GF-D8 (cell line): ENCODE measurements around the gene LCOR.

ENCODE experiments used
- DNase-seq: peaks from one replicate; lab custom pipeline; 2025; lab: John Stamatoyannopoulos, UW

Gene LCOR

DNA sequence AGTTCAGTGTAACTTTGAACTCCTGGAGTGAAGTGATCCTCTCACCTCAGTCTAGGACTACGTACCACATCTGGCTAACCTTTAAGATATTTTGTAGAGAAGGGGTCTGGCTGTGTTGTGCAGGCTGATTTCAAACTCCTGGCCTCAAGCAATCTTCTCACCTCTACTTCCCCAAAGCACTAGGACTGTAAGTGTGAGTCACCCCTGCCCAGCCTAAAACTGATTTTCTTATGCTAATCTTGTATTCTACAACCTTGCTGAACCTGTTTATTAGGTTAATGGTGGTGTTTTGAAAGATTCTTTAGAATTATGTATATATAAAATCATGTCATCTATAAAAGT, 58.0 kb downstream of the LCOR start:
- no peak for DNase-seq

GRCh38 chr10:96890580-96890979, 58.5 kb downstream of the LCOR start:
- no peak for DNase-seq

- DNase-seq: no peak
These were observed 59.7 kb downstream of the LCOR start for GRCh38 chr10:96891840-96892239.

DNA sequence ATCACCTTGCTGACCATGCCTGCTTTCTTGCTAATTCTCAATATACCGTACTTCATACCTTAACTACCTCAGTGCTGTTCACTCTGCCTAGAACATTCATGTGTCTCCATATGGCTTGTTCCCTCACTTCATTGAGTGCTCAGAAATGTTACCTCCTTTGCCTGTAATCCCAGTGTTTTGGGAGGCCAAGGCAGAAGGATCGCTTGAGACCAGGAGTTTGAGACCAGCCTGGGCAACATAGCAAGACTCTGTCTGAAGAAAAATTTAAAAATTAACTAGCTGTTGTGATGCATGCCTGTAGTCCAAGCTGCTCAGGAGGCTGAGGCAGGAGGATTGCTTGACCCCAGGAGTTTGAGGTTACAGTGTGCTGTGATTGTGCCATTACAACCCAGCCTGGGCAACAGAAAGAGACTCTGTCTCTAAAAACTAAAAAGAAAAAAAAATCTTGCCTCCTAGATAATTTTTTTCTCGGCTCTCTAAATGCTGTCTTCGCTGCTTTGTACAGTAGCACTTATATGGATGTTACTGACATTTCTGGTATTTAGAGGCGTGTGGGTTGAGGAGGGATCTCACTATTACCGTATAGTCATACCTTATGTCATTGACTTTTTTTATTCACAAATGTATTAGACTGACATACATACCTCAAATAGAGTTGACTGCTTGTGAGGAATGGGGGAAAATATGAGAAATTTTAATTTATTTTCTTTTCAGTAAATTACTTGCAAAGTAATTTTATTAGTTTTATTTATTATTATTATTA, 63.7 kb downstream of the LCOR start:
- no peak for DNase-seq

- no peak for DNase-seq
These were observed 64.9 kb downstream of the LCOR start for GRCh38 chr10:96896884-96897589.

DNA sequence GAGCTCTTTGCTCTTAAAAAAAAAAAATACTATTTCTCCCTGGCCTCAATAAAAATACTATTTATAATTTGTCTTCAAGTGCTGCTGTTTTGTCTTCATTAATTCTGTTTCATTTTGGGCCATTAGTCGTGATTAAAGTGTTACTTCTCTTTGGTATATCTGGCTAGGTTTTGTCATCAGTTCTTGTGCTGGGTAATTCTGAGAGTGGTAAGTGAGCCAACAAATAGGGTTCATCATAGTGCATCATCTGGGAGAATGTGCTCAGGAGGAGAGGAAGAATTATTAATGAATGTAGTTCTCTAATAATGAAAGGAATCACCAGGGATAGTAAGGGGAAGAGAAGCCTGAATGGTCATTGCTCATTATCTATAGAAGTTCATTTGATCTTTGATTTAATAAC, 70.0 kb downstream of the LCOR start:
- DNase-seq: no peak

DNA sequence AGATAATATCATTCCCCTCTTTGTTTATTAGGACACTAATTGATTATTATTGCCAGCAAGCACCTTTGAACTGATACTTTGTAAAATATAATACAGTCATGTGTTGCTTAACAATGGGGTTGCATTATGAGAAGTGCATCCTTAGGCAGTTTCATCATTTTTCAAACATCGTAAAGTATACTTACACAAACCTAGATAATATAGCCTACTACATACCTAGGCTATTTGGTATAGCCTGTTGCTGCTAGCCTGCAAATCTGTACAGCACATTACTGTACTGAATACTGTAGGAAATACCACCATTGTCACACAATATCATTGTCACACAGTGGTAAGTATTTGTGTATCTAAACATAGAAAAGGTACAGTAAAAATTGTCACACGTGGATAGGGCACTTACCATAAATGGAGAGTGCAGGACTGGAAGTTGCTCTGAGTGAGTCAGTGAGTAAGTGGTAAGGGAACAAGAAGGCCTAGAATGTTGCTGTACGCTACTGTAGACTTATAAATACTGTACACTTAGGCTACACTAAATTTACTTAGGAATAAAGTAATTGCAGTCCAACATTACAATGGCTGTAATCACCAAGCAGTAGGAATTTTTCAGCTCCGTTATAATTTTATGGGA, 70.7 kb downstream of the LCOR start:
- DNase-seq: no peak

DNA sequence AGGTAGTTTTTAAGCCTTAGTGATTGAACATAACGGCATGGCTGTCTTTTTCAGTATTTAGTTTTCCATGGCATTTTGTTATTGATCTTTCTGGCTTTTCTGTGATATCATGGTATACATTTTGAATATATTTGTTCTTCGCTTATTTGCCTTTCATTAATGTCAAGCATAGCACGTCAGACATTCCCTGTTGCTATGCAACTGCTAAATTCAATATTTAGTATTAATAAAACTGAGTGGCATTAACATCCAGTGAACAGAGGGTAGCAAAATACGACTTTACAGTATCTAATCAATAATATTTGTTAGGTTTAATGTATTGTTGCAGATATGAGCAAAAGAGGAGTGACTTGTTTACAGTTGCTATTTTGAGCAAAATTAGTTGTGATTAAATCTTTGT, 72.5 kb downstream of the LCOR start:
- DNase-seq: no peak

- DNase-seq: no peak
These were observed 74.8 kb downstream of the LCOR start for GRCh38 chr10:96906864-96907263.

DNA sequence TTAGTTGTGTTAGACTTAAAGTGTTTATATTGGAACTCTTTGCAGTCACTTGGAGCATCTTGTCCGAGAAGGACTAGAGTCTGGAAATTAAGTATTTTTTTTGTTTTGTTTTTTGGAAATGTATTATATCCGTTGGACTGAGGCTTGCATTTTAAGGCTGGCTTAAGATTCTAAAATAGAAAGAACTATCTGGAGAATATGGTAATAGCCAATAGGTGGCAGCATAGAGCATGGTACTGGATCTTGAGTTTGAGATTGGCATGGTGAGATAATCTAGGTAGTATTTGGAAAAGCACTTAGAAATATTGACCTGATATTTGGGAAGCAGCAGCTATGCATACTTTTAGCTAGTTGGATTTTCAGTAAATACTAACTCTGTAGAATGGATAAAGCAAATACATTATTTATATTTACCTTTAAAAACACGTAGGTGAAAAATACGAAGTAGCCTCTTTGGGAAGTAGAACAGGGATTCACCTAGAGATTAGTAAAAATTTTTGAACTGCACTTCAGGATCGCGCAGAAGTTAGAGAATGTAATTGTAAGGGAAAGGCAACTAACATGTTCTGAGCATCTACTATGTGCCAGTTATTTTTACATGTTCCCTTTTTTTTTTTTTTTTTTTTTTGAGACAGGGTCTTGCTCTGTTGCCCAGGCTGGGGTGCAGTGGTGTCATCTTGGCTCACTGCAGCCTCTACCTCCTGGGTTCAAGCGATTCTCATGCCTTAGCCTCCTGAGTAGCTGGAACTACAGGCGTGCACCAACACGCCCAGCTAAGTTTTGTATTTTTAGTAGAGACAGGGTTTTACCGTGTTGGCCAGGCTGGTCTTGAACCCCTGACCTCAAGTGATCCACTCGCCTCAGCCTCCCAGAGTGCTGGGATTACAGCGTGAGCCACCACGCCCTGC, 78.6 kb downstream of the LCOR start:
- DNase-seq: peak; percentile 10

- no peak for DNase-seq
These were observed 80.3 kb downstream of the LCOR start for GRCh38 chr10:96912405-96912804.

DNA sequence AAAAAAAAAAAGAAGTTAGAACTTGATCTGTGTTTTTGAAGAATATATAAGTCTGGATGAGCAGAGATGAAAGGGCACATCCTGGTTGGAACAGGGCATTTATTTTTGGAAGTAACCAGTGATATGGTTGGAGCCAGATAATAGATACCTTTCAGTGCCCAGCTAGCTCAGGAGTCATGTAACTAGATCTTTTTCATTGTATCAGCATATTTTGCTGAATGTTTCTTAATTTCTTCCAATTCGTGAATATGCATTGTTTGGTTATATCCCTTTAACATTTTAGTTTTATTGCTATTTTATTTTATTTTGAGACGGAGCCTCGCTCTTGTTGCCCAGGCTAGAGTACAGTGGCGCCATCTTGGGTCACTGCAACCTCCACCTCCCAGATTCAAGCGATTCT, 81.8 kb downstream of the LCOR start:
- DNase-seq: no peak

- no peak for DNase-seq
These were observed 85.5 kb downstream of the LCOR start for GRCh38 chr10:96917628-96918027.

- no peak for DNase-seq
These were observed 86.3 kb downstream of the LCOR start for GRCh38 chr10:96918214-96919002.

DNA sequence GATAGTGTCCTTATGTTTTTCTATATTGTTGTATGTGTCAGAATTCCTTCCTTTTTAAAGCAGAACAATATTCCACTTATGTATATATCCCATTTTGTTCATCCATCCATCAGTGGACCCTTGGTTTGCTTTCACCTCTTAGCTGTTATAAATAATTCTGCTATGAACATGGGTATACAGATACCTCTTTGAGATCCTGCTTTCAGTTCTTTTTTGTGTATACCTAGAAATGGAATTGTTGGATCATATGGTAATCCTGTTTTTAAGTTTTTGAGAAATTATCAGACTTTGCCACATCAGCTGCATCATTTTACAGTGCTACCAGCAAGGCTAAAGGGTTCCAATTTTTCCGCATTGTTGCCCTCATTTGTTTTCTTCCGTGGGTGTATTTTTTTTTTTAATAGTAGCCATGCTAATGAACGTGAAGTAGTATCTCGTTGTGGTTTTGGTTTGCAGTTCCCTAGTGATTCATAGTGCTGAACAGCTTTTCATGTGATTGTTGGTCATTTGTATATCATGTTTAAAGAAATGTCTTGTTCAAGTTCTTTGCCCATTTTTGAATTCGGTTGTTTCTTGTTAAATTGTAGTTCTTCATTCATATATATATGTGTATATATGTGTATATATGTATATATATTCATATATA, 87.8 kb downstream of the LCOR start:
- no peak for DNase-seq

DNA sequence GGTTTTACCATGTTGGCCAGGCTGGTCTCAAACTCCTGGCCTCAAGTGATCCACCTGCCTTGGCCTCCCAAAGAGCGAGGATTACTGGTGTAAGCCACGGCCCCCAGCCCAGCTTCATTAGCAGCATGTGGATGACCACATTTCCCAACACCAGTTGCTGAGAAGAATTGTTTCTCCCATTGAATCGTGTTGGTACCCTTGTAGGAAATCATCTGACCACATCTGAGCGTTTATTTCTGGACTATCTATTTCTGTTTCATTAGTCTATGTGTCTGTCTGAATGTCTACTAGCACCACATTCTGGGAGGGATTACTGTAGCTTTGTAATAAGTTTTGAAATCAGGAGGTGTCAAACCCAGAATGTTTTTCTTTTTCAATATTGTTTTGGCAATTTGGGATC, 89.6 kb downstream of the LCOR start:
- DNase-seq: no peak

- DNase-seq: no peak
These were observed 91.2 kb downstream of the LCOR start for GRCh38 chr10:96922978-96923948.

DNA sequence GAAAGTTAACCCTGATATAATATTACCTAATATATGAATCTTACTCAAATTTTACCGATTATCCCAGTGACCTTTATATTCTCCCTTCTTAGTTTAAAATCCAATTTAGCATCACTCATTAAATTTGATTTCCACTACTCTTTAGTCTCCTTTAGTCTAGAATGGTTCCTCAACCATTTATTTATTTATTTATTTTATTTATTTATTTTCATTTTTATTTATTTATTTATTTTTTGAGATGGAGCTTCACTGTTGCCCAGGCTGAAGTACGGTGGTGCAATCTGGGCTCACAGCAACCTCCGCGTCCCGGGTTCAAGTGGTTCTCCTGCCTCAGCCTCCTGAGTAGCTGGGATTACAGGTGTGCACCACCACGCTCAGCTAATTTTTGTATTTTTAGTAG, 92.8 kb downstream of the LCOR start:
- DNase-seq: no peak

GRCh38 chr10:96930469-96930868, 98.4 kb downstream of the LCOR start:
- DNase-seq: no peak

DNA sequence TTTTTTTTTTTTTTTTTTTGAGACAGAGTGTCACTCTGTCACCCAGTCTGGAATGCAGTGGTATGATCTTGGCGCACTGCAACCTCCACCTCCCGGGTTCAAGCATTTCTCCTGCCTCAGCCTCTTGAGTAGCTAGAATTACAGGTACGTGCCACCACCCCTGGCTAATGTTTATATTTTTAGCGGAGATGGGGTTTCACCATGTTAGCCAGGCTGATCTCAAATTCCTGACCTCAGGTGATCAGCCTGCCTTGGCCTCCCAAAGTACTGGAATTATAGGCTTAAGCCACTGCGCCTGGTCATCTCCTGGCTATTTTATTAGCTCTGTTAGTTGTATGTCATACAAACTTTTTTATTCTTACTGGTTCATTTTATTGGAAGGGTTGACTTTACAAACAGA, 103.0 kb downstream of the LCOR start:
- DNase-seq: no peak
